IMR-90 (cell line): Measurements from ENCODE around the gene BMPER.

ENCODE experiments used
- CEBPB ChIP-seq: IDR thresholded peaks from 2 replicates; pipeline ENCODE4 v1.6.1; 2012; ENCODE audit warnings: low read depth, low read length, improper control_type of control experiment
- CHD1 ChIP-seq: IDR thresholded peaks from 2 replicates; pipeline ENCODE4 v1.6.1; 2012; ENCODE audit warnings: low read depth, low read length, improper control_type of control experiment
- CTCF ChIP-seq: conservative IDR thresholded peaks from 2 replicates; pipeline ENCODE4 v1.5.1; 2012; ENCODE audit warnings: mild to moderate bottlenecking, low read depth, low read length, improper control_type of control experiment
- ELK1 ChIP-seq: fragments of 150-350 bp; IDR thresholded peaks from 2 replicates; pipeline ENCODE4 v1.6.1; 2016; ENCODE audit warnings: low read depth, mild to moderate bottlenecking, low read length, moderate library complexity, borderline replicate concordance
- MAFK ChIP-seq: IDR thresholded peaks from 2 replicates; pipeline ENCODE4 v1.6.1; 2012; ENCODE audit warnings: low read depth, low read length, improper control_type of control experiment
- MAZ ChIP-seq: IDR thresholded peaks from 2 replicates; pipeline ENCODE4 v1.6.1; 2012; ENCODE audit warnings: low read depth, mild to moderate bottlenecking, low read length, improper control_type of control experiment, moderate library complexity, borderline replicate concordance
- MXI1 ChIP-seq: IDR thresholded peaks from 2 replicates; pipeline ENCODE4 v1.6.1; 2012; ENCODE audit warnings: low read depth, mild to moderate bottlenecking, low read length, moderate library complexity, borderline replicate concordance
- NFE2L2 ChIP-seq: fragments of 150-350 bp; IDR thresholded peaks from 2 replicates; pipeline ENCODE4 v1.6.1; 2016; ENCODE audit warnings: low read depth, mild to moderate bottlenecking, low read length
- POLR2A ChIP-seq: IDR thresholded peaks from 2 replicates; pipeline ENCODE4 v1.6.1; 2012; ENCODE audit warnings: mild to moderate bottlenecking, low read depth, low read length
- RFX5 ChIP-seq: IDR thresholded peaks from 2 replicates; pipeline ENCODE4 v1.8.0; 2012; ENCODE audit warnings: low read depth, mild to moderate bottlenecking, low read length, moderate library complexity
- SMC3 ChIP-seq: fragments of 150-350 bp; IDR thresholded peaks from 2 replicates; pipeline ENCODE4 v1.6.1; 2016; ENCODE audit warnings: low read depth, mild to moderate bottlenecking, antibody characterized with exemption, low read length, moderate library complexity
- USF2 ChIP-seq: fragments of 150-350 bp; IDR thresholded peaks from 2 replicates; pipeline ENCODE4 v1.6.1; 2017; ENCODE audit warnings: mild to moderate bottlenecking, antibody characterized with exemption, low read length, low read depth

- TF ChIP-seq CTCF = no peak
- no peak for TF ChIP-seq POLR2A
- no peak for TF ChIP-seq ELK1
- TF ChIP-seq MXI1 = no peak
- TF ChIP-seq SMC3 = no peak
- no peak for TF ChIP-seq RFX5
- TF ChIP-seq USF2 = no peak
- TF ChIP-seq CEBPB = no peak
- no peak for TF ChIP-seq NFE2L2
- no peak for TF ChIP-seq CHD1
- TF ChIP-seq MAZ = no peak
- no peak for TF ChIP-seq MAFK
Measured at GRCh38 chr7:33861947-33862346, 43.4 kb upstream of the BMPER start.
